Hippocampal formation (tissue), 2 donors: ENCODE measurements around the gene C15orf39.
"Not testable (repeated sequence)": the region's sequence is repeated elsewhere in the genome, so short reads cannot be mapped to it uniquely, and the experiment has no call there.

Experiments
- DNase-seq, 2 donors: peaks; one replicate each; lab custom pipeline; 2025; lab: John Stamatoyannopoulos, UW

Gene C15orf39

DNA sequence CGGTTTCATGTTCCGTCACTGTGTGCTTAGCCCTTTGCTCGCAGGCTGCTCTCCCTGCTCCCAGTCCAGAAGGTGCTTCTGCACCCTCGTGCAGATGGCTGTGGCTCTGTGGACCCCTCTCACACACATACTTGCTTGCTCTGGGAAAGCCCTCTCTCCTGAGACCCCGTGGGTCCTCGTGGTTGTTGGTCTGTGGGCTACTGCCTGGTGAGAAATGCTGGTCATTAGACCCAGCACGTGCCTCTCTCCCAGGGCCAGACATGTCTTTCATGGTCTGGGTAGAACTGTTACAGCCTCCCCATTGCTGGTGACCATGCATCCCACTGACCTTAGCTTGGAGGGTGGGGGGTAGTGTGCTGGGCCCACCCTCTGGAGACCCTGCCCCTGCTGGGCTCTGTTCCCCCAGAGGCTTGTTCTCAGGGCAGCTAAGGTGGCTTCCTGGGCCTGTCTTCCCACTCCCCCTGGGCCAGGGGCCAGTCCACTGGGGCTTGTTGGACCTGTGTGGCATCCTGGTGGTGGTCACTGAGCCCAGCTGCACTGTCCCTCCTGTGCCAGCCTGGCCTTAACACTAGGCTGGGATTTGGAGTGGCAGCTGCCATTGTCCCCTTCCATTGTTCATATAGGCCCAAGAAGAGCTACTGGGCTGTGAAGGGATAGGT lies 10.6 kb downstream of the C15orf39 start:
- no peak for DNase-seq

DNA sequence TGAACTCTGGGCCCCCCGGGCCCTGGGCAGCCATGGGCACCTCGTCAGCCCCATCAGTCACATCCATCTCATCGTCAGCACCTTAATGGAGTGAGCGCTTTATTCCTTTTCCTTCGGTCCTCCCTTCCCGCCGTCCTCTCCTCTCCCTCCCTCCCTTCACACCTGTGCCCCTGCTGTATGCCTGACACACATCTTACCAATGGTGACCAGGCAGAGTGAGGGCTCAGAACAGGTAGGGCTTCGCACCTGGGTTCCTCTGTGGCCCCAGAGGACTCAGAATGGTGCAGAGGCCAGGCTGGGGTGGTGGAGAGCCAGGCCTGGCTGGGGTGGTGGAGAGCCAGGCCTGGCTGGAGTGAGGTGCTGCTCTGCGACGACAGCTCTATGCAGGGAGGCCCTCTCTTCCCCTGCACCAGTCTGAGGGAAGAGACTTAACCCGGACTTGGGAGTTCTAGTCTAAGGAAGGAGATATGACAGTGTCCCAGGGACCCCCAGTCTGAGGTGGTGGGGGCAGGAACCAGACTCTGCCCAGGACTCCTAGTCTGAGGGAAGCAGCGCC lies 11.6 kb downstream of the C15orf39 start:
- DNase-seq = no peak

DNA sequence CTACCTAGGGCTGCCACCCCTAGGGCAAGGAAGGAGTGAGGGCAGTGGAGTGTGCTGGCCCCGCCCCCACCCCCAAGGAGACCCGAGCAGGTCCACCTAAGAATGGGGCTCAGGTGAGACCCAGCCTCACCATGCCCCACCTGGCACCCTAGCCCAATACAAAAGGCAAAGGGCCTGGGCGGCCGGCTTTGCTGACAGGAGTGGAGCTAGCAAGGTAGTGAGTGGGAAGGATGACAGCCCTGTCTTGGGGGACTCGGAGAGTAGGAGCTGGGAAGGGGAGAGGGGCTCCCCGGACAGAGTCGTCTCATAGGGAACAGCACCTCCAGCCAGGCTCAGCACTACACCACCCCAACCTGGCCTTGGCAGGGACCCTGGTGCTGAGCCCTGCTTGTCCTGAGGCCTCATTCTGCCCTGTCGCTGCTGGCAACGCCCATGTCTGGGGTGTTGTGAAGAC lies 12.1 kb downstream of the C15orf39 start:
- no peak for DNase-seq

DNA sequence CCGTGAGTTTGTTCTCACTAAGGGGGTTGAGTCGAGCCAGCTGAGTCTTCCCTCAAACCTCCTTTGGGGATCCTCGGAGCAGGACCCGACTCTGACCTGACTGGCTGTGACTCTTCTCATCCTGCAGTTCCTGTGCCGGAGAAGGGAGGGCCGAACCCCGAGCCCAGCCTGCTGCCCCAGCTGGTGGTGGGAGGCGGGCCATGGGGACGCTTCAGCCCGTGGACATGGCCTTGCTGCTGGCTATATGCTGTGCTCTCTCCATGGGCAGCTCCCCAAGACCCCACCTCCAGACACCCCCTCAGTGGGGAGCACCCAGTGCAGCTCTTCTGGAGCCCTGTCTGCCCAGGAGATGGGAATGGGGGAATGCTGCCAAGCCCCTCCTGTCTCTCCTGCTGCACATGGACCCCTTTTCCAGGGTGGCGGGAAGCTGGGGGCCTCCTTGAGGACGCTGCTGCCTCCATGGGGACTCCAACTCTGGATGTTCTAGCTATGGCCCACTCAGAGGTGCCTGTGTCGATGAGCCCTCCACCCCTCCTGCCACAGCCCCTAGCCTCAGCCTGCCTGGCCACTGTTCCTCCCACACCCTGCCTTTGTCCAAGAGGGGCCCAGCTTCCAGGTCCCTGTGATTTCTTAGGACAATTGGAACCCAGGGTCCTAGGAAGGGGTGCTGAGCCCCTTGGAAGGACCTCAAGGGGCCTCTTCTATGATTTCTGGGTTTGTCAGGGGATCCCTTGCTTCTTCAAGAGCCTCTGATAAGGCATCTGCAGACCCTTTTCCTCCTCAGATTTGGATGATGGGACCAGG lies 12.8 kb downstream of the C15orf39 start:
- no peak for DNase-seq

DNA sequence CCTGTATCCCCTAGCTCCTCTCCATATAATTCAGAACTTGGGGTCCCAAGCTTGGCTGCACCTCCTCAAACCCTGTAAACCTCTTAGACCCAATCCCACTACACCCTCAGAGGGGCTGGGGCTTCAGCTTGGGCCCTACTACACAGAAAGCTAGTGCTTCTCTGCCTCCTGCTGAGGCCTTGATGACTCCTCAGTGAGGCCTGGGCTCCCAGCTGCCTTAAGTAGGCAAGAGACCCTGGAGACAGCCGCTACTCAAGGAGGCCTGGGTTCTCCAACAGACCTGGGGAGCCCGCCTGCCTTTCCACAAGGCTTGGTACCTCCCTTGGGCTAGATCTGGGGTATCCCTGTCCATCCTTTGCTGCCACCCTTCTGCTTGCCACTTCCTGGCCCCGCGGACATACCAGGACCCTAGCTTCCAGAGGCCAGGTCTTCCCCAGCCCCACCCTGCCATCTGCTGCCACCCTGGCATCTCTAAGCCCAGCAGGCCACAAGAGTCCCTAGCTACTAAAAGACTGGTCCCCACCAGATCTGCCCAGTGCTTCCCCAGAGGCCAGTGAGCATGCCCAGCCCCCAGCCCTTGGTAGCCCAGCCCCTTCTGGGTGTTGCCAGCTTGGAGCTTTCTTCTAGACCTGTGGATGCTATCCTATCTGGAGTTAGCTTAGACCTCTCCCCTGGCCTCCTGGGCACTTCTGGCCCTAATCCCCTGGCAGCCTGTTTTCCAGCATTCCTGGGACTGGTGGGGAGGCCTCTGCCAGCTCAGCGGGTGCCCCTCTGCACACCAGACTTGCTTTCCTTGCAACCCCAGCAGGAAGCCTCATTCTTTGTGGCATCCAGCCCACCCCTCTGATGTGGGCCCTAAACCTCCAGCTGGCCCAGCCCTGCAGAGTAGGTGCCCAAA lies 13.7 kb downstream of the C15orf39 start:
- DNase-seq = no peak

DNA sequence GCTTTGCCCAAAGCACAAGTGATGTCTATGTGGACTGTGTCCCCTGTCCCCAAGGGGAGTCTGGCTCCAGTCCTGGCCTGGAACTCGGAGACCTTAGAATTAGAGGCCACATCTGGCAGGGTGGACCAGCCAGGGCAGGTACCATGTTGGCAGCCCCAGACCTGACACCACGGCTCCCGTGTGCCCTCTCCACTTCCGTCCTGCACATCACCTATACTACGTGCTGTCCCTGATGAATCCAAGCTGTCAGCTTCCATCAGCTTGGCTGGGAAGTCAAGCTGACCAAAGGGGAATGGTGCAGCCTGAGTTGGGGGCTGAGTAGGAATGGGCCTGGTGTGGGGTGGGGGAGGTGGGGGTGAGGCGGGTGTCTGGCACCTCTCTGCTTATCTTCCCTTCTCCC lies 15.3 kb downstream of the C15orf39 start:
- no peak for DNase-seq

DNA sequence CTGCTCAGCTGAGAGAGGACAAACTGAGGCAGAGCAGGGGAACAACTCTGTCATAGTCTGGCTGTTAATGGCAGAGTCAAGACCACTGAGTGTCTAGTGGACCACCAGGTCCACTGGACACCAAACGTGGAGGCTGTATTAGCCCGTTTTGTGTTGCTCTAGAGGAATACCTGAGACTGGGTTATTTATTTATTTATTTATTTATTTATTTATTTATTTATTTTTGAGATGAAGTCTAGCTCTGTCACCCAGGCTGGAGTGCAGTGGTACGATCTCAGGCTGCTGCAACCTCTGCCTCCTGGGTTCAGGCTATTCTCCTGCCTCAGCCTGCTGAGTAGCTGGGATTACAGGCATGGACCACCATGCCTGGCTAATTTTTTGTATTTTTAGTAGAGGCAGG lies 15.9 kb downstream of the C15orf39 start:
- DNase-seq = not testable (repeated sequence)

DNA sequence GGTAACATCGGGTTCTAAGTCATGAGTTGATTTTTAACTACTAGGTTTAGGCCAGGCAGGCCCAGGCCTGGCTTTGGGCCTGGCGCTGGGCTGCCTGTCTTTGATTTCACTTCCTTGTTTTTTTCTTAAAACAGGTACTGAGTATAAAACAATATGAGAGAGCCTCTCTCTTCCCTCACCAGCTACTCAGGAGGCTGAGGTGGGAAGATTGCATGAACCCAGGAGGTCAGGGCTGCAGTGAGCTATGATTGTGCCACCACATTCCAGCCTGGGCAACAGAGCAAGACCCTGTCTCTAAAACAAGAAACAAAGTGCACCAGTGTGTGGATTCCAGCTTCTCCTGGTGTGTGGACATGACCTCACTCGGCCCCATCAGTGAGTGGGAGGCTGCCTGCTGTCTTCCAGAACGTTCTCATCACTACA lies 17.8 kb downstream of the C15orf39 start:
- not testable (repeated sequence) for DNase-seq

DNA sequence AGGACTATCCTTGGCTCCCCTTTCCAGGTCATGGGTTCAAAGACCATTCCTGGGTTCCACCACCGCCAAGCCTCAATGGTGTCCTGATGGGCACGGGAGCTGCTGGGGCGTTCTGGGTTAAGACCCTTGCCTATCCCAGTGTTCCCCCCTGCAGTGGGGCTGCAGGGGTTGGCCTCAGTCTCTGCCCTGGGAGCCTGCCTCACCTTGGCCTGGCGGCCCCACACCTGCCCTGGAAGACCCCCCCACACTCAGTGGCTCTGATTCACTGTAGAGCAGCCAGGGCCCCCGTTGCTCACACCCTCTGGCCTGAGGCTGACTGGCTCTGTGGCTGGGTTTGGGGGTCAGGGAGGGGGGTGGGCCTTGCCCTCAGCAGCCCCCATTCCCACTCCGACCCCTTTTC lies 22.0 kb downstream of the C15orf39 start:
- no peak for DNase-seq

DNA sequence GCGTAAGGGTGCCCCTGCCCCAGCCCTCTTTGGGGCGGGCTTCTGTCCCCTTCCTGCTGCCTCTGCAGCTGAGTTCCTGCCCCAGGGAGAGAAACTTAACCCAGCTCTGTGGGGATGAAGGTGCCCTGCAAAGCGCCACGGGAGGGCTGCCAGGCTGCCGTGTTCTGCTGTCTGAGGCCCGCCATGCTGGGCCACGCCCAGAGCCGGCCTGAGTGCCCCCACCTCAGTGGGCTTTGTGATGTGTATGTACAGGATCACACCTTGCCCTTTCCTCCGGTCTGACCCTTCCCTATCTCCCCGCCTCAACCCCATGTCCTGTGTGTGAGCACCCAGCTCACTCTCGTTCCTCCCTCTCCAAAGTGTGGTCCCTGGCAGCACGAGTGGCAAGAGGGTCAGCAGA lies 22.6 kb downstream of the C15orf39 start:
- DNase-seq = no peak

DNA sequence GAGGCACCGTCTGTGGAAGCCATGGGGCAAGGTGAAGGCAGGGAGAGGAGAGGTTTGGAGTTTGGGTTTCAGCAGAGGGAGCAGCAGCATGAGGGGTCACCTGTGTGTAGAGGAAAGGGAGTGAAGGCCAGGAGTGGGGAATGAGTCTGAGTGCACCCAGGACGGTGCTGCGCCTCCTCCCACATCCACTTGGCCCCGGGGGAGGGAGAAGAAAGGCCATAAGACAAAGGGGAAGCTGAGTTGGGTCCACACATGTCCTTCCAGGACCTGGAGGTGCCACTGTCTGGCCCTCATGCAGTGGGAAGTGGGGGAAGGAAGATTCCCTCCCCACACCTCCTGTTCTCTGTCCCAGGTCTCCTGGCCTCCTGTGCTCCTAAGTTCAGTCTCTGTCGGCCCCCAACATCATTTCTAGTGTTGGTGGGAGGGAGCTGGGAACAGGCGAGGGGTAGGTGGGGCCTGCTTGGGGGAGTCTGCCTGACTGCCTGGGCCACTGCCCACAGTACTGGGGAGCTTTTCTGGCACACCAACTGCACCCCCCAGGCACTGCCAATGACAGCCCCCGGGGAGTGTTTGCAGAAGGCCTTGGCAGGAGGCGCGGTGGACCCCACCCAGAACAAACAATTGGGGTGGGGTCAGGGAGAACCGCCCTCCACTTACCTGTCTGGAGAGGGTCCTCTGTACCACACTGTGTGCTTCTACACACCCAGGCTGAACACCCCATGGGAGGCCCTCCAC lies 23.6 kb downstream of the C15orf39 start:
- DNase-seq = not testable (repeated sequence)

DNA sequence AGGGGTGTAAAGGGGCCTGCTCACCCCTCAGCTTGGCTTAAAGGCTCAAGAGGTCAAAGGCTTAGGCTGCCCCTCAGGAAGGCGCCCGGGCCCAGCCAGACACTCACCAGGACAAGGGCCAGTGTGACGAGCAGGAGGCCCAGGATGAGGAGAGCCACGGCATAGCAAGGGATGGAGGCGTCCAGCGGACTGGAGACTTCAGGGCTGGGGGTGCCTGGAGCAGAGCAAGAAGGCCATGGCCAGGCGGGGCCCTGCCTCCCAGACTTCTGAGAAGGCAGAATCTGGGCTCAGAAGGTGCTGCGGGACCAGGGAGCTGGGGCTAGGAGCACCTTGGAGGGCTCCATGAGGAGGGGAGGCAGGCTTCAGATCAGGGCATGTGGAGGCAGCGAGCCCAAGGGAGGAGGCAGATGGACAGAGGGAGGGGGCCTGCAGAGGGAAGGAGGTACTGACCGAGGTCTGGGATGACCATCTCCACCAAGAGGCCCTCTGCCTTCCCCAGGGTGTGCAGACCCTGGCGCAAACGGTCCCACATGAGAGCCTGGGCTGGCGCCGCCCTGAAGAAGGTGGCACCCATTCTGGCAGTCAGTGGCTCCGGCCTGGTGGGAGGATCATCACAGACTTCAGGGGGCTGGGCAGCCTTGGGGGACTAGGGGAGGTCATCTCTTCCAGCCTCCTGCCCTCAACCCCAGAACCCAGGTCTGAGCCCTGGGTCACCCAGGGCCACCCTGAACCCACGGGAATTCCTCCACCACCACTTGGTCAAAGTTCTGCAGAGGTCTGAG lies 24.5 kb downstream of the C15orf39 start:
- DNase-seq = no peak

DNA sequence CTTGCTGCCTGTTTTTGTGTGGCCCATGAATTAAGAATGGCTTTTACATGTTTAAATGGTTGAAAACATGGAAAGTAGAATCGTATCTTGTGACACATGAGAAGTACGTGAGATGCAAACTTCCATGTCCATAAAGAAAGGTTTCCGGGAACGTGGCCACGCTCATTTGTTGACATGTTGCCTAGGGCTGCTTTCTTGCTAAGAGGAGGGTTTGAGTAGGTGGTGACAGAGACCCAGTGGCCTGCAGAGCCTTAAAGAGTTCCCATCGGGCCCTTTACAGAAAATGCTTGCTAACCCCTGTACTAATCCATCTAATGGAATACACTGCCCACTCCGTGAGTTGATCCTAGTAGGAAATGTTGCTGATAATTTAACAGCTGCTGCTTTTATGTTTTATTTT lies 25.4 kb downstream of the C15orf39 start:
- not testable (repeated sequence) for DNase-seq

DNA sequence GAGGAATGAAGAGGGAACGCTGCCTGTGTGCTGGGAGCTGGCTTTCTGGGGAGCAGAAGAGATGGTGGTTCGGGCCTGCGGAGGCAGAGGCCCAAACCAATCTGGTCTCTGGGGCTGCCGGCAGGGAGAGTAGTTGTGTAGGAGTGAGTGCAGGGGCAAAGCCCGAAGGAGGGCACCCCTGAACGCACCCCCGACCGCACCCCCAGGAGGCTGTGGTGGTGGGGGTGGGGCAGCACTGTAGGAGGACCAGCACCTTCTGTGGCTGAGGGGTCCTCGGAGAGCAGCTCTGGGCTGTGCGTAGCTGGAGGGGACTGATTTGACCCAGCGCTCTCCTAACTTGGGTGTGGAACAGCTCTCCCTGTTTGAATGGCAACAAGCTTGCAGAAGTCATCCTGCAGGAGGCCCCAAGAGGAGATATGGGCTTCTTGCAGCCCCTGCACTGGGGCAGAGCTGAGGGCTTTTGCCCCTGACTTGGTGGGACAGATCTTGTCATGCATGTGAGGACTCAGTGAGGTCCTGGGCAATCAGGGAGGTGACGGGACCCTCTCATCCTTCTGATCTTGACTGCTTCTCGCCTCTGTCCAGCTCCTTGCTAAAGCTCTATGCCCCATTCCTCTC lies 26.1 kb downstream of the C15orf39 start:
- no peak for DNase-seq

DNA sequence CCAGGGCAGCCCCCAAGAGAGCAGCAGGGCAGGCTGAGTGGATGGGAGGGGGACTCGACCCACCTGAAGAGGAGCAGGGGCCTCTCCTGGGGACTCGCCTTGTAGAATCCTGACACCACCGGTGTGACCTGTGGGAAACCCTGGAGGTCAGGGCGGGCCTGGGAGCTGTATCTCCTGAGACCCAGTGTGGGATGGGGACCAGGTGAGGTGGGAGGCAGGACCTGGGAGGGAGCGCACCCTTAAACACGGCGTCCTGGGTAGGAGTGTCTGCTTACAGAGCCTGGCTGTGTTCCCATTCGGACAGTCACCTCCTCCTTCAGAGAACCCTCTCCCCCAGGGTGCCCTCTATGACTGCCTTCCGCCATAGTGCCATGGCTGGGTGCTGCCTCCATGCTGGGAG lies 27.1 kb downstream of the C15orf39 start:
- DNase-seq = no peak

DNA sequence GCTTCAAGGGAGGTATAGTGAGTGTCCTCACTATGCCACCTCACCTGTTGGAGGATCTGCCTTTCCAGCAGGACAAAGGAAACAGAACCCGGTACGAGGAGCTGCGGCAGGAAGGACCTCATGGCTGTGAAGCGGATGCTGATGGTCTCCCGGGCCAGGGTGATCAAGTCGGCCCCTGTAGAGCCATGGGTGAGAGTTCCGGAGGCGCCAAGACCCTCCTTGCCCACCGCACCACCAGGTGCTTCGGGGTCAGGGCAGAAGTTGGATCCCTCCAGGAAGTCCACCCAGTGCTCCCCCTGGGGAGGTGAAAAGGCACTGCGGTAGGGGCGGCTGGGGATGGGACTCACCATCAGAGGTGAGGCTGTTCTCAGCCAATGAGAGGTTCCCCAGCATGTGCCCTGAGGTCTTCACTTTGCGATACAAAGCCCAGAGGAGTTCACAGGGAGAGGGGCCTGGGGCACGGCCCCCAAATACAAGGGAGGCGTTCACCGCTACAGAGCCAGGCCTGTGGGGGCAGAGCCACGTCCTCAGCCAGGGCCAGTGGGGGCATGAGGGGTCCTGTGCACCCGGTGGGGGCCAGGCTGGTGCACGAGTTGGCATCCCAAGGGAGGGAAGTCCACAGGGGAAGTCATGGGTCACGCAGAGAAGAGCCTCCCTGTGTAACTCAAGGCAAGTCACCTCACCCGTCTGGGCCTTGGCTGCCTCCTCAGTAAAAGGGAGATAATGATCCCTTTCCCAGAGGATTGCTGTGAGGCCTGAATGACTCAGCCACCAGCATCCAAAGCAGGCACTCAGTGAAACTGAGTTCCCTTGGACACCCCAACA lies 27.7 kb downstream of the C15orf39 start:
- no peak for DNase-seq

DNA sequence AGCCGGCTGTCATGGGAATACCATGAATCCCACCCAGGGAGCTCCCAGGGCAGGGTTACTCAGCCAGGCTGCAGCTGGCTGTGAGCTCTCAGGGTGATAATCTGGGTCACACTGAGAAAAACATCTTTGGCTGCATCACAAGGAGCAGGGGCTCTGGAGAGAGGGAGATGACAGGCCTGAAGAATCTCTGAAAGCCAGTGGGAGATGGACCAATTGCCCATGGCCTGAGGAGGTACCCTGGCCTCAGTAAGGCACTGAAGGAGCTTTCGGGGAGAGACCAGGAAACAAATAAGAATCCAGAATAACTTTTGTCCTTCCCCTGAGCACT lies 28.3 kb downstream of the C15orf39 start:
- DNase-seq = no peak

DNA sequence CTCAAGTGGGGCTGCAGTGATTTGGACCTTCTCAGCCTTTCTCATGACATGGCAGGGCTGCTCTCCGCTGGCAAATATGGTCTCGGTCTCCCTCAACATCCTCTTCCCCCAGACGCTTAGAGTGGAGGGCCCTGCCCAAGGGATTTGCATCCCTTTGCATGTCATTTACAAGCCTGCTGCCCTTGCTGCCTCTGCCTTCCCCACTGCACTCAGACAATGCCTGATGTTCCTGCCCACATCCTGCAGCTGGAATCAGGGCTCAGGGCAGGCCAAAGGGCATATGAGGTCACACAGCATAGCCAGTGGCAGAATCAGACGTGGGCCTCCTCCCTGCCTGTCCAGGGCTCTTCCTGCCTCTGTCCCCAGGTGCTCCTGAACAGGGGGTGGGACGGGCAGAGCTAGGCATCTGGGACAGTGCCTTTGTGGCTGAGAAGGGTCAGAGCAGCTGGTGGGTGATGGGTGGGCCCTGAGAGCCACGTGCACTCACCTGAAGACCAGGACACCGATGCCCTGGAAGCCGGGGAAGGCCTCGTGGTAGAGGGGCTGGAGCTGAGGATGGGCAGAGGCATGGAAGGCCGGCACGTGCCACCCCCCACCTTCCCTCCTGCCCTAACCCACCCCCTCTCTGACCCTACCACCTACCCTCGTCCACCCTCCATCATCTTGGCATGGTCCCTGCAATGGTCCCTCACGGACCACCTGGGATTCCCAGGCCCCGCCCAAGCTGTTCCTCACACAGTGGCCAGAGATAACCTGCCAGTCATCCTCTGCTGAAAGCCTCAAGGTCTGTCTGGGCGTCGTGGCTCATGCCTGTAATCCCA lies 29.1 kb downstream of the C15orf39 start:
- DNase-seq = no peak

DNA sequence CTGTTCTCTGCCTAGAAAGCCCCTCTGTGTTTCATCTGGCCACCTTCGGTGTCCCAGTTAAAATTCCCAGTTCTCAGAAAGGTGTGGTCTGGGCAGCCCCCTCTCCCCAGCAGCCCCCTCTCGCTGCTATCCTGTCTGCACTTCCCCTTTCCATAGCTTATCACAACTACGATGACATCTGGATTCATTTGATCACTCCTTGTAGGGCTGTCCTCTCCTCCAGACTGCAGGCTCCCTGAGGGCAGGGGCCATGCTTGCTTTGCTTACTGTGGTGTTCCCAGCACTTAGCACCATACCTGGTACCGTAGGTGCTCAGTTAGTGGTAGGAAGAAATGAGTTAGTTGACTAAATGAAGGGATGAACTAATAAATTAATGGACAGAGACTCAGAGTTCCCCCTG lies 30.2 kb downstream of the C15orf39 start:
- DNase-seq = no peak
